Omental fat pad (tissue), 4 donors: ENCODE measurements around the gene FAM124A. TPM values are rescaled to one million over a fixed set of nuclear protein-coding genes. Genes with fewer than 3 reads are reported as not detected.

Experiments used
- ATAC-seq: fragments of 150-250 bp; one replicate; pipeline ENCODE4 v1.9.1; 2016; ENCODE audit warnings: mild to moderate bottlenecking, moderate library complexity; ENCODE audit not compliant: low FRiP score
- DNase-seq: peaks from one replicate; pipeline ENCODE4 v3.0.0-alpha.2; 2019; ENCODE audit warnings: low spot score
- CTCF ChIP-seq, 3 donors: fragments of 450-650 bp; IDR thresholded peaks; one replicate each; pipeline ENCODE4 v1.5.1; 2016 to 2017; ENCODE audit warnings: antibody characterized with exemption in 3 of 3, mild to moderate bottlenecking in 3 of 3, moderate library complexity in 2 of 3
- total RNA-seq, 4 donors: library from RNA; depleted of rRNA; stranded (reverse); fragments of >200 nt; gene quantifications; one replicate each; pipeline ENCODE4 v1.1.0, GENCODE V29; 2016

Gene FAM124A
- total RNA-seq = 10 to 100 TPM in 3 of 4 donors, 1 to 10 TPM in 1; 8.2 to 19.2 (median 13.2) TPM

GRCh38 chr13:51222037-51222685, at the start of gene FAM124A:
Gene FAM124A, plus strand, starts transcription at chr13:51222398. Its CDS starts 104 bp downstream, at chr13:51222502.
- no peak for DNase-seq
- peak; percentile 89 for ATAC-seq
- TF ChIP-seq CTCF (IDR thresholded peaks at IDR 0.05) = no peak

GRCh38 chr13:51175021-51175420, 47.2 kb upstream of the FAM124A start:
- no peak for TF ChIP-seq CTCF (IDR thresholded peaks at IDR 0.05)

GRCh38 chr13:51175639-51176038, 46.6 kb upstream of the FAM124A start:
- DNase-seq = no peak

More at GRCh38 chr13:51175021-51175420, 47.2 kb upstream of the FAM124A start:
- DNase-seq (no peak), ATAC-seq (no peak)

GRCh38 chr13:51177188-51177587, 45.0 kb upstream of the FAM124A start:
- no peak for TF ChIP-seq CTCF (IDR thresholded peaks at IDR 0.05)

More at GRCh38 chr13:51175639-51176038, 46.6 kb upstream of the FAM124A start:
- ATAC-seq = no peak
- TF ChIP-seq CTCF (IDR thresholded peaks at IDR 0.05) = no peak

GRCh38 chr13:51178456-51179074, 43.6 kb upstream of the FAM124A start:
- DNase-seq = no peak
- TF ChIP-seq CTCF (IDR thresholded peaks at IDR 0.05) = no peak
- ATAC-seq = no peak

More at GRCh38 chr13:51177188-51177587, 45.0 kb upstream of the FAM124A start:
- DNase-seq = no peak
- ATAC-seq = no peak

- DNase-seq = no peak
- TF ChIP-seq CTCF (IDR thresholded peaks at IDR 0.05) = no peak
- ATAC-seq = no peak
Observed at GRCh38 chr13:51179432-51179971, 42.7 kb upstream of the FAM124A start.
